ENCODE data around the gene VPS52.

DNA sequence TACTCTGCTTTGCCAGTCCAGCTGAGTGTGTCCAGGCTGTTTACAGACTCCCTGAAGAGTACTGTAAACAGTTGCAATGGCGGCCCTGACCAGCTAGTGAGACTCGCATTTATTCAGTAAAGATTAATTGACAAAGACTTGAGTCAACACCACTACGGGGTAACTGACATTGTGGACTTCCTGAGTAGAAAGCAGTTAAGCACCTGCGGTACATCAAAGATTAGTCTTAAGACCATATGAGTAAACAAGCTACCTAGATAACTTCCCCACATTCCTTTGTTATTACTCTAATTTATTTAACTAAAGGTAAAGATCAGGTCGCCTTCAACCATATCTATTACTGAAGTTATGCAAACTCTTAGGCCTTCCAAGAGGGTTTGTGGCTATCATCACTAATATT, 12.6 kb downstream of the VPS52 start:
- TF ChIP-seq, protein P1, sequence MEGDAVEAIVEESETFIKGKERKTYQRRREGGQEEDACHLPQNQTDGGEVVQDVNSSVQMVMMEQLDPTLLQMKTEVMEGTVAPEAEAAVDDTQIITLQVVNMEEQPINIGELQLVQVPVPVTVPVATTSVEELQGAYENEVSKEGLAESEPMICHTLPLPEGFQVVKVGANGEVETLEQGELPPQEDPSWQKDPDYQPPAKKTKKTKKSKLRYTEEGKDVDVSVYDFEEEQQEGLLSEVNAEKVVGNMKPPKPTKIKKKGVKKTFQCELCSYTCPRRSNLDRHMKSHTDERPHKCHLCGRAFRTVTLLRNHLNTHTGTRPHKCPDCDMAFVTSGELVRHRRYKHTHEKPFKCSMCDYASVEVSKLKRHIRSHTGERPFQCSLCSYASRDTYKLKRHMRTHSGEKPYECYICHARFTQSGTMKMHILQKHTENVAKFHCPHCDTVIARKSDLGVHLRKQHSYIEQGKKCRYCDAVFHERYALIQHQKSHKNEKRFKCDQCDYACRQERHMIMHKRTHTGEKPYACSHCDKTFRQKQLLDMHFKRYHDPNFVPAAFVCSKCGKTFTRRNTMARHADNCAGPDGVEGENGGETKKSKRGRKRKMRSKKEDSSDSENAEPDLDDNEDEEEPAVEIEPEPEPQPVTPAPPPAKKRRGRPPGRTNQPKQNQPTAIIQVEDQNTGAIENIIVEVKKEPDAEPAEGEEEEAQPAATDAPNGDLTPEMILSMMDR (IDR thresholded peaks at IDR 0.05; ENCODE audit: low read depth, low read length) = no peak
- no peak for TF ChIP-seq POLR2A (IDR thresholded peaks at IDR 0.05; ENCODE audit: extremely low read depth, insufficient read length)
